GM19351 (cell line): ENCODE data around the gene TMEM63C.

Experiments
- ATAC-seq: cut with Tn5 transposase; IDR thresholded peaks from one replicate; pipeline ENCODE4 v1.9.1; 2021; ENCODE audit warnings: mild to moderate bottlenecking, moderate library complexity; ENCODE audit not compliant: unreplicated experiment

TMEM63C gene

DNA sequence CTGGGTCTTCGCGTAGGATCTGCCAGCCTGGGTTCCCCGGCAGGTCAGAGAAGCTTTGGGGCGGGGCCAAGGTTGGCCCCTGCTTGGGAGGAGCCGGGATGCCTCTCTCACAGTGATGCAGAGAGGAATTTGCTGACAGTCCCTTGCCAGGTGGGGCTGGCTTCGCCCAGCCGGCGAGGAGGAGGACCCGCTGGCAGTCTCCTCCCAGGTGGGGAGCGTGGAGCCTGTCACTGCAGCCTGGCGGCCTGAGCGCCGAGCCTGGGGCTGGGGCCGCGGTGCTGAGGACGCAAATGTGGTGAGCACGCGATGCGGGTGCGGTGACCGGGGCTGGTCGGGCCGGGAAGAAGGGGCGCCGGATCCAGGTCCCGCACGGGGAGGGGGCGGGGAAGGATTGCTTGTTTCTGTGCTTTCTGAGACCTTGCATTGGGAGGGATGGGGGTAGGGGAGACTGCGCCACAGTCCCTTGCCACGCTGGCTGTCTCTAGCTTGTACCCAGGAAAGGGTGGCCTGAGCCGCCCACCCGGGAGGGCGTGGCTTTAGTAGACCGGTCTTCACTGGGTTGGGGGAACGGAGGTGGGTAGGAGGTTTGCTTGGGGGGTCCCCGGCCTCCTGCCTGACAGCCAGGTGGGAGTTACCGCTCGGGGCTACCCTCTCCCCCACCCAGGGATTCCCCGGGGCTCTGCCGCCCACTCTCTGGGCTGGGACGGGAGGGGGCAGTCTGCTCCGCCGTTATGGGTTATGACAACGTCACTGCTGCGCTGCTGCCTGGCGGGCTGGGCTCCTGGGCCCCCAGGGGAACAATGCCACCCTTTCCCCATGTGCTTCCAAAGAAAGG lies at the start of gene TMEM63C:
Gene TMEM63C (plus strand): TSS at position 196 of the 835 bp plus-strand sequence. CDS start 37,016 bp downstream, outside the sequence.
- ATAC-seq, result peak; percentile 81

GRCh38 chr14:77131871-77132486 lies 49.6 kb upstream of the TMEM63C start:
- ATAC-seq, result no peak

- peak; percentile 57 for ATAC-seq
Observed at GRCh38 chr14:77133720-77134338, 47.8 kb upstream of the TMEM63C start.

DNA sequence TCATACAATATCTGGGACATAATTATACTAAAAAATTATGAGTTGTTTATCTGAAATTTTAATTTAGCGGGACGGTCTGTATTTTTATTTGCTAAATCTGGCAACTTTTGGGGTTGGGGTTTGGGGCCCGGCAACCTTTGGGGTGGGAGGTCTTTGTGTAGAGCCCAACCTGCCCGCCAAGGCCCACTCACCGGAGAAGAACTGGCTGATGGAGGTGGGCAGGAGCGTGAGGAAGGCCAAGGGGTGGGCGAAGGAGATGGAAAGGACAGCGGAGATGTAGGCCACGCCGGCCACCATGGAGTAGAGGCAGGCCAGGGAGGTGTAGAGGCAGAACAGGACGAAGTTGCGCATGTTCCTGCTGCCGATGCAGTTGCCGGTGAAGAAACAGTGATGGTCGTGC lies 42.6 kb upstream of the TMEM63C start:
- no peak for ATAC-seq

DNA sequence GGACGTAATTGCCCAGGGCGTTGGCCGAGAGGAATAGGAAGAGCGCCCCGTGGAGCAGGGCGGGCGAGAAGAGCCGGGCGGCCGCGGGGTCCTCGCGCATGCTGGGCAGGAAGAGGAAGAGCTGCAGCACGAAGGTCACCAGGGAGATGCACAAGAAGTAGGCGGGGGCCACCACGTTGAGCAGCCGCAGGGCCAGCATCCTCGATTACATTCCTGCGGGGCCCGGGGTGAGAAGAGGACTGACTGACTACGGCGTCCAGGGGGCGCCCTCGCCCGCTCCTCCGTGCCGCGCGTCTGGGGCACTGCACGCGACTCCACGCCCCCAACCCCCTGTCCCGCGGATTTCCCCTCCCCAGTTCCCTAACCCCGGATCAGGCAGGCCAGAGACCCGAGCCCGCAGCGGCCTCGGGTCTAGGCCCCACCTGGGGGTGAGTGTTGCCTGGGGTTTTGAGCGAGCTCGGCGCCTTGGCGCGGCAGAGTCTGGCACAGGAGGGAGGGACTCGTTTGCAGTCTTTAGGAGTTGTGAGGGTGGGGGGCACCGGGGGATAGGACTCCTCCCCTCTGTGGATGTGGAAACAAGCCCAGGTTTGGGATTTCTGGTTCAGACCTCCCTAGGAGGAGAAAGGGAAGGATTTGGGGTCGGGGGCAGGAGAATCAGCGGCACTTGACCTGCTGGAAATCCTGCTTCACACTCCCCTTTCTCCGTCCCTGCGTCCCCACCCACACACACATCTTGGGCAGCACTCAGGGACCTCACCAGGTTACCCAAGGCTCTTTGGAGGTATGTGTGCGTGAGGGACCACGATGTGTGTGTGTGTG lies 41.8 kb upstream of the TMEM63C start:
- ATAC-seq, result no peak

- no peak for ATAC-seq
Observed at GRCh38 chr14:77140359-77141213, 41.0 kb upstream of the TMEM63C start.

- ATAC-seq, result no peak
Observed at GRCh38 chr14:77141214-77142004, 40.2 kb upstream of the TMEM63C start, which contains the start of gene ZDHHC22. TSS of gene ZDHHC22 (minus strand) at chr14:77141791. CDS start at chr14:77139738, 2,053 bp downstream.

GRCh38 chr14:77142005-77142800 lies 39.4 kb upstream of the TMEM63C start:
- ATAC-seq, result no peak

DNA sequence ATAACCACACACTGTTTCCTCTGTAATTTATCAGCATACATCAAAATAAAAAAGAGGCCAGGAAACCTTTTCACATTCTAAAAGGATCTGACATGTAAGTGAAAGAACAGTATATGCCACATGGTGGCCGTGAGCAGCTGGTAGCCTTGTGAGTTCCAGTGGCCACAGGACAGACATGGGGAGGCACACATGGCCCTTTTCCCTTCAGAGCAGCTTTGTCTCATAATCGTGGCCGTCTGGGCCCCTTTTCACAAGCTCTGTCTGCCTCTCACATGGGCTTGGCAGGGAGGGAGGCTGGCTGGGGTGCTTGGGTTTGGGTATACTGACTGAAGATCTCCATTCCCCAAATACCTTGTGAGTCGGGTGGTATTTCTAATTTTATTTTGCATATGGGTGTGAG lies 38.5 kb upstream of the TMEM63C start:
- ATAC-seq, result no peak

GRCh38 chr14:77144412-77145115 lies 37.0 kb upstream of the TMEM63C start:
- no peak for ATAC-seq

GRCh38 chr14:77145975-77146740 lies 35.4 kb upstream of the TMEM63C start:
- no peak for ATAC-seq

- no peak for ATAC-seq
Observed at GRCh38 chr14:77148510-77149231, 32.9 kb upstream of the TMEM63C start.

- ATAC-seq, result no peak
Observed at GRCh38 chr14:77151245-77151644, 30.4 kb upstream of the TMEM63C start.

DNA sequence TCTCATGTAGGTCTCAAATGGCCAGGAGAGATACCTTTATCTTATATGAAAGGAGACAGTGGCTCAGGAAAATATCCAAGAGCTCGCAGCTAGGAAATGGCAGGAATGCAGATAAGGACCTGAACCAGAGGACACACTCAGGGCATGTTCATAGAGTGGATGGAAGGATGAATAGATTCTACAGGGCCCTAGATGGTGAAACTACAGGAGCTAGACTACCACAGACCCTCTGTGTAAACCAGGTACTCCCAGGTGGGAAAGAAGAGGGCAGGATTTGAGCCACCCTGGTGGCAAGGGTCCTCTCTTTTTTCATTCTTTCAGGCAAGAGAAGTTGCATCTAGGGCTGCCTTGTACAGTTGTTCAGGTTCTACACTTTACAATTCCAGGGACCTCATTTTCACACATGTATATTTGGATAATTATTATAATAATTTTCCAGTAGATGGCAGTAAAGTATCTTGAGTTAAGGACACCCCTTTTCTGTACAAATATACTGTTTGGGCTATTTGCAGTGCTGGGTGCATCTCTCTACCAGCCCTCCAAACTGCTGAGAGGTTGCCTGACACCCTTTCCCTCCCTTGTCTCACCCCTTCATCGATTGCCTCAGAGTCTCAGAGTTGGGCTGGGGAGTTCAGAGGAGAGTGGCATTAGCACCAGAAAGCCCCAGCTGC lies 29.5 kb upstream of the TMEM63C start:
- no peak for ATAC-seq

DNA sequence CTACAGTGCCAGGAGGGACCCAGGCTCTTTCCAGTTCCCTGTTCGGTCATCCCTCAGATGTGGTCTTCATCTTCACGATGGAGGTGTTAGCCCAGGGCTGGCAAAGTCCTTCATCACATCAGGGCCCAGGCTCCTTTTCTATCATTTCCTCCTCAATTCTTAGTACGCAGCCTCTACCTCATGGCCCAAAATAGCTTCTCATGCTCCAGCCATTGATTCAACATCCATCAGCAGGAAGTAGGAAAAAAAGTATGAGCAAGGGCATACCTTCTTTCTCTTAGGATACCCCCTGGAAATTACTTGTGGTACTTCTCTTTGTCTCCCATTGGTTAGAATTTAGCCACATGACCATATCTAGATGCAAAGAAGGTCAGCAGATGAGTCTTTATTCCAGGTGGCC lies 27.8 kb upstream of the TMEM63C start:
- ATAC-seq, result no peak

- ATAC-seq, result no peak
Observed at GRCh38 chr14:77154421-77154820, 27.2 kb upstream of the TMEM63C start.
